Kidney (tissue), 14 donors: ENCODE measurements around the gene GALNT17. TPM values are rescaled to one million over a fixed set of nuclear protein-coding genes. Genes with fewer than 3 reads are reported as not detected.

Source experiments
- DNase-seq, 5 donors: peaks; one replicate each; pipeline ENCODE4 v3.0.0-alpha.2; 2013 to 2020
- FAIRE-seq: peaks from 2 replicates; lab custom pipeline; 2012; peaks lifted over from hg19 to GRCh38; lab: Jason Lieb, UNC
- H3K27ac ChIP-seq, 2 donors: one replicate each; pipeline ENCODE4 v1.7.0; 2013; ENCODE audit warnings: low read depth in 2 of 2, low read length in 2 of 2, inconsistent platforms in 1 of 2
- H3K27me3 ChIP-seq: one replicate; pipeline ENCODE4 v1.7.1; 2013; ENCODE audit warnings: low read length, inconsistent platforms; ENCODE audit not compliant: control insufficient read depth, insufficient read depth
- H3K36me3 ChIP-seq, 3 donors: one replicate each; pipeline versions ENCODE4 v1.7.0 to v1.7.1; 2013; ENCODE audit warnings: low read length in 3 of 3, control low read depth in 1 of 3, inconsistent platforms in 1 of 3; ENCODE audit not compliant: insufficient read depth in 3 of 3, control insufficient read depth in 2 of 3
- H3K4me1 ChIP-seq, 3 donors: one replicate each; pipeline versions ENCODE4 v1.7.0 to v1.7.1; 2013; ENCODE audit warnings: low read length in 3 of 3, inconsistent platforms in 1 of 3, low read depth in 1 of 3; ENCODE audit not compliant: control insufficient read depth in 2 of 3, insufficient read depth in 2 of 3
- H3K4me3 ChIP-seq, 3 donors: one replicate each; pipeline versions ENCODE4 v1.7.0 to v1.8.1; 2013; ENCODE audit warnings: low read length in 3 of 3, control low read depth in 1 of 3, inconsistent platforms in 1 of 3
- H3K9ac ChIP-seq, 3 donors: one replicate each; pipeline versions ENCODE4 v1.7.0 to v1.7.1; 2013; ENCODE audit warnings: low read length in 3 of 3, control low read depth in 1 of 3, inconsistent platforms in 1 of 3
- H3K9me3 ChIP-seq, 3 donors: one replicate each; pipeline versions ENCODE4 v1.7.0 to v1.7.1; 2013; ENCODE audit warnings: low read length in 3 of 3, control low read depth in 1 of 3, inconsistent platforms in 1 of 3; ENCODE audit not compliant: control insufficient read depth in 2 of 3, insufficient read depth in 1 of 3
- CTCF ChIP-seq: IDR thresholded peaks from 3 replicates; pipeline ENCODE4 v1.5.1; 2012; ENCODE audit warnings: mild to moderate bottlenecking, moderate library complexity, borderline replicate concordance; ENCODE audit not compliant: insufficient read depth; ENCODE audit errors: extremely low read depth
- intact Hi-C: fragments of 100-400 bp; cut with DNase I; formaldehyde crosslinking; loops from one replicate; pipeline ENCODE4 v1.11.1; 2022
- polyA plus RNA-seq: library from polyadenylated mRNA; stranded (reverse); fragments of 350-450 nt; fragmentation: Illumina TruSeq; extraction: RNeasy Lipid Tissue Mini Kit (QIAGEN cat#74804); gene quantifications from one replicate; pipeline ENCODE4 v1.2.3, GENCODE V29; 2014; ENCODE audit warnings: low read depth, low replicate concordance; ENCODE audit not compliant: insufficient read depth
- total RNA-seq: library from RNA; stranded (reverse); fragmentation: NEBNext Ultra II Directional; extraction: Animal tissue kit (Norgen Biotek cat#: 25700); gene quantifications from one replicate; pipeline ENCODE4 v1.2.1, GENCODE V29; 2021
- donor health status: control.
- donor health status: control.
- donor health status: control.
- donor health status: control.
- donor health status: control.
- donor health status: DM: yes; HTN: yes; CAD: no.
- donor health status: Normal renal cell carcinoma (clear cell type).

Gene GALNT17
- total and polyA plus RNA-seq, 2 donors from 2014 or later = 2.4 to 5.5 TPM

- intact Hi-C loops = no loop called here
- Histone ChIP-seq H3K4me3 (no peak overlapping the region), H3K36me3 (no peaks in the 10 kb centered on the region), H3K4me1 (no peaks in the 10 kb centered on the region), H3K27ac (no peak overlapping the region), H3K9me3 (peaks cover 0 to 11% (median 0%) of the 10 kb centered on the region in 3 donors), H3K27me3 (no peaks in the 10 kb centered on the region), H3K9ac (no peak overlapping the region)
- no peak for TF ChIP-seq CTCF
- FAIRE-seq = no peak
- DNase-seq = no peak
These were observed 245.5 kb downstream of the GALNT17 start for GRCh38 chr7:71377469-71377868.

- Histone ChIP-seq H3K4me1 (no peaks in the 10 kb centered on the region), H3K9ac (no peak overlapping the region), H3K36me3 (no peaks in the 10 kb centered on the region), H3K4me3 (no peak overlapping the region), H3K27me3 (no peaks in the 10 kb centered on the region), H3K9me3 (no peaks in the 10 kb centered on the region), H3K27ac (no peak overlapping the region)
- TF ChIP-seq CTCF = no peak
- FAIRE-seq (no peak), DNase-seq (no peak)
- intact Hi-C loops = no loop called here
These were observed 252.2 kb downstream of the GALNT17 start for GRCh38 chr7:71384094-71384493.

- Histone ChIP-seq H3K4me3 (no peak overlapping the region), H3K36me3 (no peaks in the 10 kb centered on the region), H3K9ac (no peak overlapping the region), H3K9me3 (no peaks in the 10 kb centered on the region), H3K4me1 (no peaks in the 10 kb centered on the region), H3K27ac (no peak overlapping the region), H3K27me3 (no peaks in the 10 kb centered on the region)
- TF ChIP-seq CTCF = no peak
- no peak for FAIRE-seq
- peak in 3 of 5 donors; percentile 28 to 37 (median 34) for DNase-seq
- intact Hi-C loops = no loop called here
These were observed 253.4 kb downstream of the GALNT17 start for GRCh38 chr7:71385330-71385729.

- Histone ChIP-seq H3K9ac (no peak overlapping the region), H3K27me3 (no peaks in the 10 kb centered on the region), H3K36me3 (no peaks in the 10 kb centered on the region), H3K4me1 (no peaks in the 10 kb centered on the region), H3K9me3 (no peaks in the 10 kb centered on the region), H3K4me3 (no peak overlapping the region), H3K27ac (no peak overlapping the region)
- DNase-seq (no peak), FAIRE-seq (no peak)
- intact Hi-C loops = no loop called here
- no peak for TF ChIP-seq CTCF
These were observed 254.3 kb downstream of the GALNT17 start for GRCh38 chr7:71386152-71386785.
